HCT116 (cell line): ENCODE data around the gene GNB1L. TPM values are rescaled to one million over a fixed set of nuclear protein-coding genes. Genes with fewer than 3 reads are reported as not detected.

Source experiments
- ATAC-seq: fragments of 200-7000 bp; cut with Tn5 transposase; 2 replicates; pipeline ENCODE4 v1.9.1; 2020; ENCODE audit warnings: mild to moderate bottlenecking, moderate library complexity
- BruUV-seq: library from RNA; stranded (reverse); fragments of 400-500 nt; replicated peaks from 2 replicates; lab custom pipeline; 2021; lab: Mats Ljungman, UMichigan
- CTCF ChIA-PET: fragments of 300-600 bp; sonication (Branson Sonifier 250); formaldehyde crosslinking; loops from one replicate; lab custom pipeline; 2021; ENCODE audit warnings: antibody characterized with exemption; lab: Charles Lee
- POLR2A ChIA-PET: fragments of 300-600, 350-600 bp; sonication (Branson Sonifier 250); formaldehyde crosslinking; loops from one replicate; lab custom pipeline; 2021; ENCODE audit warnings: antibody characterized with exemption; lab: Charles Lee
- RAD21 ChIA-PET, 2 experiments: fragments of 300-600 bp; sonication (Branson Sonifier 250); formaldehyde crosslinking; loops; one replicate each; lab custom pipeline; 2023; ENCODE audit warnings: low total read pairs in 2 of 2; ENCODE audit not compliant: uncharacterized antibody in 2 of 2, unreplicated experiment in 2 of 2, low non-redundant PET in 1 of 2; lab: Charles Lee
- DNase-seq: peaks from one replicate; pipeline ENCODE4 v3.0.0-alpha.2; 2010; ENCODE audit warnings: low read depth, low spot score
- H2AFZ ChIP-seq: fragments of 200-600 bp; shearing (Covaris generic), sonication (generic); 2 replicates; pipeline ENCODE4 v1.6.1; 2017; ENCODE audit warnings: low read depth, mixed run types, mixed read lengths, antibody characterized with exemption, low read length; ENCODE audit not compliant: poor library complexity, severe bottlenecking
- H3K27ac ChIP-seq: 2 replicates; pipeline ENCODE4 v1.5.1; 2012; ENCODE audit warnings: low read depth, low read length
- H3K27me3 ChIP-seq: fragments of 200-600 bp; sonication (generic); 2 replicates; pipeline ENCODE4 v1.6.1; 2016; ENCODE audit warnings: mixed run types, low read length, mixed read lengths; ENCODE audit not compliant: insufficient read depth
- H3K36me3 ChIP-seq, 2 experiments: fragments of 200-500 bp in 1 of 2; fragments of 200-600 bp in 1 of 2; sonication (Bioruptor generic) in 1 of 2; sonication (generic) in 1 of 2; 2 replicates each; pipeline versions ENCODE4 v1.5.1 to v1.6.1; 2014 to 2016; ENCODE audit warnings: low read length in 2 of 2, inconsistent platforms in 1 of 2, mixed read lengths in 1 of 2, mixed run types in 1 of 2; ENCODE audit not compliant: insufficient read depth in 2 of 2, control insufficient read depth in 1 of 2
- H3K4me1 ChIP-seq, 2 experiments: fragments of 200-600 bp in 1 of 2; sonication (generic) in 1 of 2; 2 replicates each; pipeline versions ENCODE4 v1.5.1 to v1.6.1; 2012 to 2017; ENCODE audit warnings: low read length in 2 of 2, inconsistent platforms in 1 of 2, mild to moderate bottlenecking in 1 of 2, mixed read lengths in 1 of 2, mixed run types in 1 of 2, moderate library complexity in 1 of 2; ENCODE audit not compliant: insufficient read depth in 2 of 2, control insufficient read depth in 1 of 2
- H3K4me2 ChIP-seq: fragments of 200-600 bp; sonication (generic); 2 replicates; pipeline ENCODE4 v1.6.1; 2017; ENCODE audit warnings: mixed run types, low read length, mixed read lengths
- H3K4me3 ChIP-seq, 2 experiments: fragments of 200-600 bp in 1 of 2; sonication (generic) in 1 of 2; replicated peaks in 1 of 2; 2 replicates each; pipeline ENCODE4 v1.5.1; 2011 to 2016; ENCODE audit warnings: low read length in 2 of 2, control low read depth in 1 of 2, low read depth in 1 of 2, mild to moderate bottlenecking in 1 of 2, mixed read lengths in 1 of 2, mixed run types in 1 of 2
- H3K79me2 ChIP-seq: fragments of 200-600 bp; sonication (generic); 2 replicates; pipeline ENCODE4 v1.6.1; 2017; ENCODE audit warnings: mild to moderate bottlenecking, mixed run types, low read length, moderate library complexity, mixed read lengths; ENCODE audit not compliant: insufficient read depth
- H3K9ac ChIP-seq: fragments of 200-600 bp; sonication (generic); 2 replicates; pipeline ENCODE4 v1.6.1; 2016; ENCODE audit warnings: low read length, mixed read lengths
- H3K9me2 ChIP-seq: fragments of 200-600 bp; sonication (generic), shearing (Covaris generic); 2 replicates; pipeline ENCODE4 v1.6.1; 2017; ENCODE audit warnings: mixed run types, mild to moderate bottlenecking, moderate library complexity; ENCODE audit not compliant: insufficient read depth
- H3K9me3 ChIP-seq, 2 experiments: fragments of 200-500 bp in 1 of 2; fragments of 200-600 bp in 1 of 2; sonication (Bioruptor generic) in 1 of 2; sonication (generic) in 1 of 2; 2 replicates each; pipeline ENCODE4 v1.6.1; 2014 to 2017; ENCODE audit warnings: low read length in 2 of 2, mixed read lengths in 2 of 2, inconsistent platforms in 1 of 2, low read depth in 1 of 2, mild to moderate bottlenecking in 1 of 2, mixed run types in 1 of 2, moderate library complexity in 1 of 2; ENCODE audit not compliant: control insufficient read depth in 1 of 2, insufficient read depth in 1 of 2
- H4K20me1 ChIP-seq: fragments of 200-600 bp; sonication (generic), shearing (Covaris generic); 2 replicates; pipeline ENCODE4 v1.6.1; 2017; ENCODE audit warnings: mixed run types, mild to moderate bottlenecking, moderate library complexity; ENCODE audit not compliant: insufficient read depth
- ATF3 ChIP-seq: IDR thresholded peaks from 2 replicates; pipeline ENCODE4 v1.6.1; 2012
- CBX3 ChIP-seq: IDR thresholded peaks from 2 replicates; pipeline ENCODE4 v1.6.1; 2012; ENCODE audit warnings: low read depth
- EZH2phosphoT487 ChIP-seq: fragments of 200-600 bp; IDR thresholded peaks from 2 replicates; pipeline ENCODE4 v1.6.1; 2018; ENCODE audit warnings: antibody characterized with exemption, borderline replicate concordance
- FOSL1 ChIP-seq: IDR thresholded peaks from 2 replicates; pipeline ENCODE4 v1.6.1; 2012; ENCODE audit warnings: low read depth
- JUND ChIP-seq: IDR thresholded peaks from 2 replicates; pipeline ENCODE4 v1.6.1; 2012
- MAX ChIP-seq: IDR thresholded peaks from 2 replicates; pipeline ENCODE4 v1.6.1; 2012
- POLR2A ChIP-seq: IDR thresholded peaks from 2 replicates; pipeline ENCODE4 v1.7.0; 2011; ENCODE audit warnings: borderline replicate concordance; ENCODE audit not compliant: insufficient read depth, insufficient read length; ENCODE audit errors: extremely low read depth
- POLR2AphosphoS5 ChIP-seq: IDR thresholded peaks from 2 replicates; pipeline ENCODE4 v1.6.1; 2011; ENCODE audit warnings: mild to moderate bottlenecking, low read depth, low read length, moderate library complexity
- REST ChIP-seq: IDR thresholded peaks from 2 replicates; pipeline ENCODE4 v1.6.1; 2012; ENCODE audit warnings: low read depth
- SIN3A ChIP-seq: IDR thresholded peaks from 2 replicates; pipeline ENCODE4 v1.6.1; 2012; ENCODE audit warnings: low read depth
- SRF ChIP-seq: IDR thresholded peaks from 2 replicates; pipeline ENCODE4 v1.6.1; 2012; ENCODE audit warnings: low read depth
- ZFX ChIP-seq: fragments of 450-650 bp; IDR thresholded peaks from 2 replicates; pipeline ENCODE4 v1.6.1; 2017
- ZNF274 ChIP-seq: fragments of 200-500 bp; sonication (Bioruptor generic); IDR thresholded peaks from 2 replicates; pipeline ENCODE4 v1.6.1; 2014; ENCODE audit warnings: mild to moderate bottlenecking, low read depth, low read length, inconsistent platforms
- intact Hi-C: fragments of 100-400 bp; cut with micrococcal nuclease; formaldehyde crosslinking; loops from 2 replicates; pipeline ENCODE4 v1.10.0; 2022
- total RNA-seq: library from RNA; stranded (reverse); gene quantifications from one replicate; pipeline ENCODE4 v1.2.1, GENCODE V29; 2021; ENCODE audit not compliant: unreplicated experiment

The GNB1L gene
- total RNA-seq, 1 experiment from 2014 or later, result 12.1 TPM

GRCh38 chr22:19873138-19873959 lies 18.7 kb upstream of the GNB1L start:
- RAD21 ChIA-PET, result no interaction called here
- no peak overlapping the region for H3K4me3 ChIP-seq
- H3K27ac ChIP-seq, result no peak overlapping the region
- H3K4me1 ChIP-seq, result no peaks in the 10 kb centered on the region
- no peaks in the 10 kb centered on the region for H3K9me2 ChIP-seq
- H3K79me2 ChIP-seq, result no peaks in the 10 kb centered on the region
- no peak for TF ChIP-seq ZNF274
- TF ChIP-seq REST, result no peak
- TF ChIP-seq JUND, result no peak
- no peak for TF ChIP-seq SIN3A
- TF ChIP-seq ZFX, result no peak
- no peak for TF ChIP-seq SRF
- TF ChIP-seq ATF3, result no peak
- TF ChIP-seq MAX, result no peak
- no peak for TF ChIP-seq CBX3
- TF ChIP-seq EZH2phosphoT487, result no peak
- no peak for TF ChIP-seq FOSL1
- TF ChIP-seq POLR2AphosphoS5, result no peak
- no peak for TF ChIP-seq POLR2A
- TF ChIP-seq, all 23 proteins: peak for 0
- intact Hi-C loops, result no loop called here
- ATAC-seq (no peak), DNase-seq (no peak)
- Histone ChIP-seq H2AFZ (no peak overlapping the region), H4K20me1 (no peaks in the 10 kb centered on the region), H3K9ac (no peak overlapping the region), H3K36me3 (no peaks in the 10 kb centered on the region), H3K9me3 (no peaks in the 10 kb centered on the region), H3K27me3 (no peaks in the 10 kb centered on the region), H3K4me2 (no peak overlapping the region)
- ChIA-PET POLR2A (no interaction called here), CTCF (no interaction called here)
- BruUV-seq, result no TSS peak
